Non-pigmented ciliary epithelial cell (primary cell): ENCODE measurements around the gene CLEC18B.
"Not testable (repeated sequence)": the region's sequence is repeated elsewhere in the genome, so short reads cannot be mapped to it uniquely, and the experiment has no call there.

ENCODE experiments used
- DNase-seq: peaks from one replicate; pipeline ENCODE4 v3.0.0-alpha.2; 2010; ENCODE audit warnings: low read depth

CLEC18B gene

DNA sequence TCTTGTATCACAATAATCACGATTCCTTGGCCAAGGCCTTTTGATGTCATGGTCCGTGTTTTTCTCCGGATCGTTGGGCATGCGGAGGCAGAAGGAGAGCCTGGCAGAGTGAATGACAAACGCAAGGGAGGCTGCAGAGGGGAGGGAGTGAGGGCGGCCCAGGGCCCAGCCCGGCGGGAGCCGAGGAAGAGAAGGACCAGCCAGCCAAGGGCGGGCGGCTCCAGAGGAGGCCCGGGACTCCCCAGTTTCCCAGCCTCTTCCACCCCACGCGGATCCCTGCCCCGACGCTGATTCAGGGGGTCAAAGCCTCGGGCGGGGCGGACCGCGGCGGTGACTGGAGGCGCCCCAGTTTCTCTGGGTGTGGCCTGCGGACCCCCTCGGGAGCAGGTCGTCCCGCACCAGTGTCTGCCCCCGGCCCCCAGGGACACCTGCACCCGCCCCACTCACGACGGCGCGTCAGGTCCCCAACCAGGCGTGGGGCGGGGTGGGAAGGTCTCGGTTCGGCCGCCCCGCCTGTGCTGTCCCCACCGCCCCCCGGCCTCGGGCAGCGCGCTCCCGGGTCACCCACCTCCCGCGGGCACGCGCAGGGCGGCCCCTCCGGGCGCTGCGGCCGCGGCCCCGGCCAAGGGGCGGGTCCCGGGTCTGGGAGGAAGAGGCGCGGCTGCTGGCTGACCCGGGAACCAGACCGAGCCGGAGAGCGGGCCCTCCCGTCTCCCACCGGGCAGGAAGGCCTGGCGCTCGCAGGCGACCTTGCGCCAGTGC lies 14.5 kb downstream of the CLEC18B start:
- DNase-seq: not testable (repeated sequence)

DNA sequence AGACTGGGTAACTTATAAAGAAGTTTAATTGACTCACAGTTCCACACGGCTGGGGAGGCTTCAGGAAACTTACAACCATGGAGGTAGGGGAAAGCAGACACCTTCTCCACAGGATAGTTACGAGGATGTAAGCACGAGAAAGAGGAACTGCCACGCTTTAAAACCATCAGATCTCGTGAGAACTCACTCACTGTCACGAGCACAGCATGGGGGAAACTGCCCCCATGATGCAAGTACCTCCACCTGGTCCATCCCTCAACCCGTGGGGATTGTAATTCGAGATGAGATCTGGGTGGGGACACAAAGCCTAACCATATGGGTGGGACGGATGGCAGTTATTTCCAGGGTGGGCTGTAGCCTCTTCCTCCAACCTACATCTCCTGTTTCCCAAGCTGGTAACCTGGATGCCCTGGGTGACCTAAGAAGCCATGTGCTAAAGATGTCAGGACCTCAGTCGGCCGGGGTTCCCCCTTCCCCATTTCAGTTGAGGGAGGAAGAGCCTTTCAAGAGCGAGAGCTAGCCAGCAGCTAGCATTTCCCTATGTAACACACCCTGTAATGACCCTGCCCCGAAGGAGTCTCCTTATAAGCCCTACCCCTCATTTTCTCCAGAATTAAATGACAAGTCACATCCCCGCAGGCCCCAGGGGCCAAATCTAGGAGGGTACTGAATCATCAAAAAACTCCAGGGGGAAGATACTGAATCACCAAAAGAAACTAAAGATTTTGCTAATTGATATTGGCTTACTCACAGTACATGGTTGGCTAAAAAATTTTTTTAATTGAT lies 16.9 kb downstream of the CLEC18B start:
- DNase-seq: not testable (repeated sequence)

- not testable (repeated sequence) for DNase-seq
Observed at GRCh38 chr16:74400238-74400637, 21.0 kb downstream of the CLEC18B start.

- not testable (repeated sequence) for DNase-seq
Observed at GRCh38 chr16:74398212-74398895, 22.9 kb downstream of the CLEC18B start.

- not testable (repeated sequence) for DNase-seq
Observed at GRCh38 chr16:74396521-74397017, 24.7 kb downstream of the CLEC18B start.

GRCh38 chr16:74394604-74395003 lies 26.7 kb downstream of the CLEC18B start:
- not testable (repeated sequence) for DNase-seq

- not testable (repeated sequence) for DNase-seq
Observed at GRCh38 chr16:74394131-74394530, 27.1 kb downstream of the CLEC18B start.

DNA sequence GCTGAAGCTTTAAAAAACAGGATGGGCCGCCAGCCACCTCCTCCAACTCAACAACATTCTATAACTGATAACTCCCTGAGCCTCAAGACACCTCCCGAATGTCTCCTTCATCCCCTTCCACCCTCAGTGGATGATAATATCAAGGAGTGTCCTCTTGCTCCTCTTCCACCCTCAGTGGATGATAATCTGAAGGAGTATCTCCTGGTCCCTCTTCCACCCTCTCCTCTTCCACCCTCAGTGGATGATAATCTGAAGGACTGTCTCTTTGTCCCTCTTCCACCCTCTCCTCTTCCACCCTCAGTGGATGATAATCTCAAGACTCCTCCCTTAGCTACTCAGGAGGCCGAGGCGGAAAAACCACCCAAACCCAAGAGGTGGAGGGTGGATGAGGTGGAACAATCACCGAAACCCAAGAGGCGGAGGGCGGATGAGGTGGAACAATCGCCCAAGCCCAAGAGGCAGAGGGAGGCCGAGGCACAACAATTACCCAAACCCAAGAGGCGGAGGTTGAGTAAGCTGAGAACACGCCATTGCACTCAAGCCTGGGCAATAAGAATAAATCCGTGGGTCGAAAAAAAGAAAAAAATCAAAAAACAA lies 29.7 kb downstream of the CLEC18B start:
- DNase-seq: not testable (repeated sequence)

- DNase-seq: not testable (repeated sequence)
Observed at GRCh38 chr16:74382339-74383034, 38.8 kb downstream of the CLEC18B start.

- not testable (repeated sequence) for DNase-seq
Observed at GRCh38 chr16:74373847-74374184, 47.5 kb downstream of the CLEC18B start.

DNA sequence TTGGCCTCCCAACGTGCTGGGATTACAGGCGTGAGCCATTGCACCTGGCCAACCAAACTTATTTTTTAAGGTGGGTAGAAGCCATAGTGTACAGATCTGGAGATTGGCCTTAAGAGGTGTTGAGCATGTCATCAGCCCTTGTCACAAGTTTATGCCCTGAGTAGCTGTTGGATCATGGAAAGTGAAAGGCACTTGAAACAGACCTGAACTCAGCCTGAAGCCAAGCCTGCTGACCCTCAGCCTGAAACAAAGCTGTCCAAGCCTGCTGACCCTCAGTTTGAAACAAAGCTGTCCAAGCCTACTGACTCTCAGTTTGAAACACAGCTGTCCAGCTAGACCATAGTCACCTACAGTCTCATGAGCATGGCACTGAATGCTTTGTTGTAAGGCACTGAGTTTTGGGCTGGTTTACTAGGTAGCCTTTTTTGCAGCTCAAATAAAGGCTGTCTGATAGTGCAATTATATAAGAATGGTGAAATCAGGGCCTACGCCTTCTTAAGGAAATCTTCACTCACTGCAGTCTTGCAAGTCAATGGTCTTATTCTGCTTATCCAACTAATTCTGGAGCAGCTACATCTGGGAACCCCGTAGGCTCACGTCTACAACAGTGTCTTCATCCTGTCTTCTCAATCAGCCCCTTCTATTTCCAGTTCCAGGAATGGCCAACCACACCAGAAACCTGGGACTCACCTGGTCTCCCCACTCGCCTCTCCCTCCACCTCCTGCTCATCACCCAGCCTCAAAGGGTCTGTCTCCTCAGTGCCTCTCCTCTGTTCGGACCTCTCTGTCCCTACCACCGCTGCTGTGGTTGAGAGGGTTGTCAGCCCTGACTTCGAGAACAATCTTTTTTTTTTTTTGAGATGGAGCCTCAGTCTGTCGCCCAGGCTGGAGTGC lies 48.1 kb downstream of the CLEC18B start:
- no peak for DNase-seq

DNA sequence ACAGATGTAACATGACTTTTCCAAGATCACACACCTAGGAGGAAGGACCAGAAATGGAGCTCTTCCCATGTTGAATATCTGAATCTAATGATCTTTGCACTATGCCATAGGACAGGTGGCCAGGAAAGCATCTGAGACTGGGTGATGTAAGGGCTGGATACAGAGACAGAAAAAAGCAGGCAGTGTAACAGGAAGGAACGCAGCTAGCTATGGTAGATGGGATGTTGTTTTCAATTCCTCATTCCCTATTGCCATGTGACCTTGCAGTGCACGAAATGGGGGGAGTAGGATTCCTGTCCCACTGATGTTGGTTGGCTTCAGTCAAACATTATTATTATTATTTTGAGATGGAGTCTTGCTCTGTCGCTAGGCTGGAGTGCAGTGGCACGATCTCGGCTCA lies 48.9 kb downstream of the CLEC18B start:
- no peak for DNase-seq

DNA sequence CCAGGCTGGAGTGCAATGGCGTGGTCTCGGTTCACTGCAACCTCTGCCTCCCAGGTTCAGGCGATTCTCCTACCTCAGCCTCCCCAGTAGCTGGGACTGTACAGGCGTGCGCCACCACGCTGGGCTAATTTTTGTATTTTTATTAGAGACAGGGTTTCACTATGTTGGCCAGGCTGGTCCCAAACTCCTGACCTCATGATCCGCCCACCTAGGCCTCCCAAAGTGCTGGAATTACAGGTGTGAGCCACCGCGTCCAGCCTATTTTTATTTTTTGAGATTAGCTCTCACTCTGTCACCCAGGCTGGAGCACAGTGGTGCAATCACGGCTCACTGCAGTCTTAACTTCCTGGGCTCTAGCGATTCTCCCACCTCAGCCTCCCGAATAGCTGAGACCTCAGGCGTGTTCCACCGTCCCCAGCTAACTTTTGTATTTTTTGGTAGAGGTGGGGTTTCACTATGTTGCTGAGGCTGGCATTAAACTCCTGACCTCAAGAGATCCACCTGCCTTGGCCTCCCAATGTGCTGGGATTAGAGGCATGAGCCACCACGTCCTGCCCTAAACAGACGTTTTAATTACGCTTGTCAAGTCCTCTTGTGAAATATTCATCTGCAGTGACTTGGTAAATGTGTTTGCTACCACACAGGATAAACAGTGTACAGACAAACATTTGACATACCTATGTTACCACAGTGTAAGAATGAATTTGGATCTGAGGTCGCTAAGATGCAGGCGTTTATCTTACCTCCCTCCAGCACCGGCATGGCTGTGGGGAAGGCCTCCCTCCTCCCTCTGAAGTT lies 50.7 kb downstream of the CLEC18B start:
- DNase-seq: not testable (repeated sequence)

- DNase-seq: peak; percentile 15
Observed at GRCh38 chr16:74368002-74368911, 53.0 kb downstream of the CLEC18B start.

GRCh38 chr16:74367469-74368001 lies 53.7 kb downstream of the CLEC18B start:
- DNase-seq: not testable (repeated sequence)

DNA sequence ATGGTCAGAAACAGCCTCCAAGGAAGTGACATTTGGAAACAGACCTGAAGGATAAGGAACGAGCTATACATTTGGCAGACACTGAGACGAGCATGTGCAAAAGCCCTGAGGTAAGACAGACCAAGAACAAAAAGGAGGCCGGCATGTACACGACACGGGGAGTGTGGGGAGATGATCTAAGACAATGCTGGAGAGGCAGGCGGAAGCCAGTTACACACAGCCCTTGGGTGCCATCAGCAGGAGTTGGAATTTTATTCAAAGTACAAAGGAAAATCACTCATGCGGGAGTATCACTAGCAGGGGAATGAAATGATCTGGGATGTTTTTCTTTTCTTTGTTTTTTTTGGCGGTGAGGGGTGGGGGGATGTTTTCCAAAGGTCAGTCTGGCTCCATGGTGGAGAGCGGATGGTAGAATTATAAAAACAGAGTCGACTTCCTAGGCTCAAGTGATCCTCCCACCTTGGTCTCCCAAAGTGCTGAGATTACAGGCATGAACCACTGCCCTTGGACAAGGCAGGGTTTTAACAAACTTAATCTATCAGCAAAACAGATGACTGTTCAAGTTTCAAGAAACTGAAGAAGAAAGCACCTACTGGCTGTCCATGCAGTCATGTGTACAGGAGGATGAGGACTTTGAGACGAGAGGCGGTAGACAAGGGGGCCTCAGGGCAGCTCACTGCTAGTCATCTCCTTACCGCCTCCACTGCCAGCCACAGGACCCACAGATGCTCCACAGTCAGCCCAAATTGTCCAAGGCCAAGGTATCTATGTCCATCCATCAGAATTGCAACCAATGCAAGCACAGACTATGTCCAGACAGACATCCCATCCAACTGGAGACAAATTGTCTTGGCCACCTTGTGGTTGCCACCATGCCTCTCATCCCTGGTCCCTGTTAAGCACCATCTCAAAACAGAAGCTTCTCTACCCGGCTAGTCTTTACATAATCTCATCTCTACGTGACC lies 59.4 kb downstream of the CLEC18B start:
- not testable (repeated sequence) for DNase-seq
